ENCODE measurements around the gene CBX8. TPM values are rescaled to one million over a fixed set of nuclear protein-coding genes. Genes with fewer than 3 reads are reported as not detected.

Gene CBX8
- total RNA-seq, 1 donor from 2014 or later, result 2.7 TPM

- DNase-seq (ENCODE audit: low read depth), result no peak
- Histone ChIP-seq H3K4me3 (ENCODE audit: low read depth, low read length) (peak overlapping the region; percentile 5), H3K36me3 (ENCODE audit: control insufficient read depth, insufficient read depth, low read length) (no peaks in the 10 kb centered on the region), H3K27me3 (ENCODE audit: control insufficient read depth, insufficient read depth, low read length) (peaks cover 59% of the 10 kb centered on the region)
- no peak for TF ChIP-seq CTCF (IDR thresholded peaks at IDR 0.05; ENCODE audit: insufficient read depth, low read length, poor library complexity, severe bottlenecking)
Measured at GRCh38 chr17:79792984-79793923, 3.6 kb downstream of the CBX8 start.

- no peak overlapping the region for H3K4me3 ChIP-seq (ENCODE audit: low read depth, low read length)
- H3K36me3 ChIP-seq (ENCODE audit: control insufficient read depth, insufficient read depth, low read length), result no peaks in the 10 kb centered on the region
- peaks cover 53% of the 10 kb centered on the region for H3K27me3 ChIP-seq (ENCODE audit: control insufficient read depth, insufficient read depth, low read length)
- DNase-seq (ENCODE audit: low read depth), result no peak
- TF ChIP-seq CTCF (IDR thresholded peaks at IDR 0.05; ENCODE audit: insufficient read depth, low read length, poor library complexity, severe bottlenecking), result no peak
Measured at GRCh38 chr17:79792341-79792871, 4.5 kb downstream of the CBX8 start.

- DNase-seq (ENCODE audit: low read depth), result no peak
- TF ChIP-seq CTCF (IDR thresholded peaks at IDR 0.05; ENCODE audit: insufficient read depth, low read length, poor library complexity, severe bottlenecking), result no peak
- peaks cover 58% of the 10 kb centered on the region for H3K27me3 ChIP-seq (ENCODE audit: control insufficient read depth, insufficient read depth, low read length)
- no peaks in the 10 kb centered on the region for H3K36me3 ChIP-seq (ENCODE audit: control insufficient read depth, insufficient read depth, low read length)
- no peak overlapping the region for H3K4me3 ChIP-seq (ENCODE audit: low read depth, low read length)
Measured at GRCh38 chr17:79791735-79792161, 5.1 kb downstream of the CBX8 start.

GRCh38 chr17:79790805-79791734 is 5.8 kb downstream of the CBX8 start:
- TF ChIP-seq CTCF (IDR thresholded peaks at IDR 0.05; ENCODE audit: insufficient read depth, low read length, poor library complexity, severe bottlenecking), result no peak
- Histone ChIP-seq H3K27me3 (ENCODE audit: control insufficient read depth, insufficient read depth, low read length) (peaks cover 59% of the 10 kb centered on the region), H3K36me3 (ENCODE audit: control insufficient read depth, insufficient read depth, low read length) (no peaks in the 10 kb centered on the region), H3K4me3 (ENCODE audit: low read depth, low read length) (no peak overlapping the region)
- no peak for DNase-seq (ENCODE audit: low read depth)

- peaks cover 59% of the 10 kb centered on the region for H3K27me3 ChIP-seq (ENCODE audit: control insufficient read depth, insufficient read depth, low read length)
- DNase-seq (ENCODE audit: low read depth), result no peak
- no peak overlapping the region for H3K4me3 ChIP-seq (ENCODE audit: low read depth, low read length)
- H3K36me3 ChIP-seq (ENCODE audit: control insufficient read depth, insufficient read depth, low read length), result no peaks in the 10 kb centered on the region
- peak; percentile 22 for TF ChIP-seq CTCF (IDR thresholded peaks at IDR 0.05; ENCODE audit: insufficient read depth, low read length, poor library complexity, severe bottlenecking)
Measured at GRCh38 chr17:79789943-79790804, 6.7 kb downstream of the CBX8 start.
